ENCODE results near the gene PRR32.
A peak's percentile ranks its signal among the peaks of the same experiment; 100 is the strongest.
"Not testable (repeated sequence)": the region's sequence is repeated elsewhere in the genome, so short reads cannot be mapped to it uniquely, and the experiment has no call there.

PRR32 gene, protein sequence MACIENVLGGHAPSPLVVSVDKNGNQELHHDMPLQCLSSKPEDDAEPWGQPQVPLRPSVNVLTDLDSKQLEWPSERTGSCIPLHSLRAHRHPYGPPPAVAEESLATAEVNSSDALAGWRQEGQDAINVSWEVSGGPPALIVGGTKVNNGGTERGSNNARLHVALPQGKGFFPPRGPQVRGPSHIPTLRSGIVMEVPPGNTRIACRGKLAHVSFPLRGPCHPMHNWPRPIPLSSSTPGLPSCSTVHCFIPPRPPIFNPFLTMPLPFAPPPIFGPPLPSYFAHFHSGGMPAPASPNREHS

GRCh38 chrX:126819429-126819828, at the start of gene PRR32:
PRR32 (plus strand) TSS chrX:126819729; CDS start chrX:126819844, 115 bp downstream.
- H3K4me3 ChIP-seq (ENCODE audit: low read length) = no peak within 1 kb of the TSS
- TF ChIP-seq, protein P1, sequence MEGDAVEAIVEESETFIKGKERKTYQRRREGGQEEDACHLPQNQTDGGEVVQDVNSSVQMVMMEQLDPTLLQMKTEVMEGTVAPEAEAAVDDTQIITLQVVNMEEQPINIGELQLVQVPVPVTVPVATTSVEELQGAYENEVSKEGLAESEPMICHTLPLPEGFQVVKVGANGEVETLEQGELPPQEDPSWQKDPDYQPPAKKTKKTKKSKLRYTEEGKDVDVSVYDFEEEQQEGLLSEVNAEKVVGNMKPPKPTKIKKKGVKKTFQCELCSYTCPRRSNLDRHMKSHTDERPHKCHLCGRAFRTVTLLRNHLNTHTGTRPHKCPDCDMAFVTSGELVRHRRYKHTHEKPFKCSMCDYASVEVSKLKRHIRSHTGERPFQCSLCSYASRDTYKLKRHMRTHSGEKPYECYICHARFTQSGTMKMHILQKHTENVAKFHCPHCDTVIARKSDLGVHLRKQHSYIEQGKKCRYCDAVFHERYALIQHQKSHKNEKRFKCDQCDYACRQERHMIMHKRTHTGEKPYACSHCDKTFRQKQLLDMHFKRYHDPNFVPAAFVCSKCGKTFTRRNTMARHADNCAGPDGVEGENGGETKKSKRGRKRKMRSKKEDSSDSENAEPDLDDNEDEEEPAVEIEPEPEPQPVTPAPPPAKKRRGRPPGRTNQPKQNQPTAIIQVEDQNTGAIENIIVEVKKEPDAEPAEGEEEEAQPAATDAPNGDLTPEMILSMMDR (conservative IDR thresholded peaks at IDR 0.05; ENCODE audit: low read depth, low read length) = no peak

DNA sequence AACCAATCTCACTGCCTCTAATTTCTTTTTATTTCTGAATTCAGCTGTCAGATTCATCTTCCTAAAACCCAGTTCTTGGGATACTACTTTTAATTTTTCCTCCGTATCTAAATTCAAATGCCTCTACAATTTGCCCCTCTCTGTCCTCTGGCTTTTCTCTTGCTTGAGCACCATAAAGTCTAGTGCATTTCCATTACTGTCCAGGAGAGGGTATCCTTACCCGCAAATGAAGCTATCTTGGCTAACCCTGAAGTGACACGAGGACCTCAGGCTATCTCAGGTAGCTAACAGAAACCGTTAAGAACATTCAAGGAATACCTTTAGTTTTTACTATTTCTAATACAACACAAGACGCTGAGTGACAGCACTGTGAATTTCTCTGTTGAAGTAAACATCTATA, 49.4 kb upstream of the PRR32 start:
- no peak overlapping the region for H3K4me3 ChIP-seq (ENCODE audit: low read length)
- TF ChIP-seq, protein P1 (conservative IDR thresholded peaks at IDR 0.05; ENCODE audit: low read depth, low read length) = peak; percentile 14
- no peak for DNase-seq (ENCODE audit: low read depth)

More at GRCh38 chrX:126819429-126819828, at the start of gene PRR32:
- no peak for DNase-seq (ENCODE audit: low read depth)

- TF ChIP-seq, protein P1 (conservative IDR thresholded peaks at IDR 0.05; ENCODE audit: low read depth, low read length) = no peak
- no peak overlapping the region for H3K4me3 ChIP-seq (ENCODE audit: low read length)
- no peak for DNase-seq (ENCODE audit: low read depth)
These were observed 34.0 kb upstream of the PRR32 start for GRCh38 chrX:126785539-126785938.

DNA sequence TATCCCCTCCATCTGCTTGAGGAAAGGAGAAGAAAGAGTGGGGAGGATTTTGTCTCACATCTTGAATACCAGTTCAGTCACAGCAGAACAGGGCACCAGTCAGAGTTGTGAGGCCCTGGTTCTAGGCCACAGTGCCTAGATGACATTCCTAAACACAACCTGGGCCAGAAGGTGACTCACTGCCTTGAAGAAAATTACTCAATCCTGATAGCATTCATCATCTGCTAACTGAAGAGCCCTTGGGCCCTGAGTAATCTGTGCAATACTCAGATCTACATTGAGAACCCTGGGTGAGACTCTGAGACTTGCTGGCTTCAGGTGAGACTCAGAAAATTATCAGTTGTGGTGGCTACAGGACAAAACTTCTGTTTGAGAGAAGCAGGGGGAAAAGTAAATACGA, 20.5 kb upstream of the PRR32 start:
- DNase-seq (ENCODE audit: low read depth) = no peak
- H3K4me3 ChIP-seq (ENCODE audit: low read length) = no peak overlapping the region
- TF ChIP-seq, protein P1 (conservative IDR thresholded peaks at IDR 0.05; ENCODE audit: low read depth, low read length) = no peak

DNA sequence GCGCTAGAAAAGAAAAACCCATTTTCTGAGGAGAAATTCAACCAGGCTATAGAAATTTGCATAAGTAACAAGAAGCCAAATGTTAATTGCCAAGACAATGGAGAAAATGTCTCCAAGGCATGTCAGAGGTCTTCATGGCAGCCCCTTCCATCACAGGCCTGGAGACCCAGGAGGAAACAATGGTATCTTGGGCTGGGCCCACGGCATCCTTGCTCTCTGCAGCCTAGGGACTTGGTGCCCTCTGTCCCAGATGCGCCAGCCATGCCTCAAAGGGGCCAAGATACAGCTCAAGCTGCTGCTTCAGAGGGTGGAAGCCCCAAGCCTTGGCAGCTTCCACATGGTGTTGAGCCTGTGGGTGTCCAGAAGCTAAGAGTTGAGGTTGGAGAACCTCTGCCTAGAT, 12.7 kb upstream of the PRR32 start:
- H3K4me3 ChIP-seq (ENCODE audit: low read length); DNase-seq (ENCODE audit: low read depth): not testable (repeated sequence)

GRCh38 chrX:126815806-126816205, 3.7 kb upstream of the PRR32 start:
- TF ChIP-seq, protein P1 (conservative IDR thresholded peaks at IDR 0.05; ENCODE audit: low read depth, low read length) = no peak
- H3K4me3 ChIP-seq (ENCODE audit: low read length) = no peak overlapping the region
- no peak for DNase-seq (ENCODE audit: low read depth)

DNA sequence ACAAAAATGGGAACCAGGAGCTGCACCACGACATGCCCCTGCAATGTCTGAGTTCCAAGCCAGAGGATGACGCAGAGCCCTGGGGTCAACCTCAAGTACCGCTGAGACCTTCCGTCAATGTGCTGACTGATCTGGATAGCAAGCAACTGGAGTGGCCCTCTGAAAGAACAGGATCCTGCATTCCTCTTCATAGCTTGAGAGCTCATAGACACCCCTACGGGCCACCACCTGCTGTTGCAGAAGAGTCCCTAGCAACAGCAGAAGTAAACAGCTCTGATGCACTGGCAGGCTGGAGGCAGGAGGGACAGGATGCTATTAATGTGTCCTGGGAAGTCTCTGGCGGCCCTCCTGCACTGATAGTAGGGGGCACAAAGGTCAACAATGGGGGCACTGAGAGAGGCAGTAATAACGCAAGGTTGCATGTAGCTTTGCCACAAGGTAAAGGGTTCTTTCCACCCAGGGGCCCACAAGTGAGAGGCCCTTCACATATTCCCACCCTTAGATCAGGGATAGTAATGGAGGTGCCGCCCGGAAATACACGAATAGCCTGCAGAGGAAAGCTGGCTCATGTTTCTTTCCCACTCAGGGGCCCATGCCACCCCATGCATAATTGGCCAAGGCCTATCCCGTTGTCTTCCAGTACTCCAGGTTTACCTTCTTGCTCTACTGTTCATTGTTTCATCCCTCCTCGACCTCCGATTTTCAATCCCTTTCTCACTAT, 1.3 kb downstream of the PRR32 start:
- H3K4me3 ChIP-seq (ENCODE audit: low read length) = no peak overlapping the region
- TF ChIP-seq, protein P1 (conservative IDR thresholded peaks at IDR 0.05; ENCODE audit: low read depth, low read length) = no peak
- no peak for DNase-seq (ENCODE audit: low read depth)
